HEK293 (cell line): Measurements from ENCODE around the gene PDE10A.

Experiments
- CTCF ChIA-PET: fragments of 350-600 bp; formaldehyde crosslinking; extraction: SDS; loops from one replicate; lab custom pipeline; 2021; ENCODE audit warnings: antibody characterized with exemption; lab: Yijun Ruan, JAX
- POLR2A ChIA-PET: fragments of 300-600 bp; formaldehyde crosslinking; extraction: SDS; loops from one replicate; lab custom pipeline; 2020; ENCODE audit warnings: antibody characterized with exemption, inconsistent platforms; lab: Yijun Ruan, JAX
- H3K27ac ChIP-seq: fragments of 200-500 bp; sonication (Bioruptor generic); 2 replicates; pipeline ENCODE4 v1.5.1; 2014; ENCODE audit warnings: low read depth, low read length, control low read depth, inconsistent platforms; ENCODE audit errors: extremely low read depth
- H3K36me3 ChIP-seq, 2 experiments: fragments of 200-500 bp in 1 of 2; sonication (Bioruptor generic) in 1 of 2; 1 replicate in 1 of 2; 2 replicates in 1 of 2; pipeline ENCODE4 v1.5.1; 2014 to 2017; ENCODE audit warnings: inconsistent platforms in 2 of 2, low read length in 2 of 2; ENCODE audit not compliant: control insufficient read depth in 2 of 2, insufficient read depth in 1 of 2
- H3K4me1 ChIP-seq: fragments of 200-500 bp; sonication (Bioruptor generic); 2 replicates; pipeline ENCODE4 v1.5.1; 2014; ENCODE audit warnings: mild to moderate bottlenecking, low read length, inconsistent platforms; ENCODE audit not compliant: control insufficient read depth, insufficient read depth
- H3K4me3 ChIP-seq: 2 replicates; pipeline ENCODE4 v1.5.1; 2011; ENCODE audit warnings: low read depth, mild to moderate bottlenecking, control low read depth, low read length, moderate library complexity
- H3K9me3 ChIP-seq: fragments of 200-500 bp; sonication (Bioruptor generic); 2 replicates; pipeline ENCODE4 v1.5.1; 2014; ENCODE audit warnings: low read depth, low read length, inconsistent platforms; ENCODE audit not compliant: control insufficient read depth, insufficient read depth
- EGR2 ChIP-seq: fragments of 450-650 bp; formaldehyde crosslinking; IDR thresholded peaks from 2 replicates; pipeline ENCODE4 v1.5.1; 2016; ENCODE audit warnings: low read depth, missing biosample characterization, missing genetic modification characterization
- YY2 ChIP-seq: fragments of 450-650 bp; formaldehyde crosslinking; IDR thresholded peaks from 2 replicates; pipeline ENCODE4 v1.5.1; 2016; ENCODE audit warnings: missing biosample characterization, missing genetic modification characterization
- ZEB2 ChIP-seq: fragments of 450-650 bp; formaldehyde crosslinking; IDR thresholded peaks from 2 replicates; pipeline ENCODE4 v1.5.1; 2016; ENCODE audit warnings: missing biosample characterization, missing genetic modification characterization
- ZFHX2 ChIP-seq: fragments of 450-650 bp; formaldehyde crosslinking; conservative IDR thresholded peaks from 2 replicates; pipeline ENCODE4 v1.5.1; 2016; ENCODE audit warnings: missing biosample characterization, missing genetic modification characterization
- ZNF132 ChIP-seq: fragments of 450-650 bp; formaldehyde crosslinking; IDR thresholded peaks from 2 replicates; pipeline ENCODE4 v1.5.1; 2017; ENCODE audit warnings: missing biosample characterization, missing genetic modification characterization, borderline replicate concordance
- ZNF148 ChIP-seq: fragments of 450-650 bp; formaldehyde crosslinking; IDR thresholded peaks from 2 replicates; pipeline ENCODE4 v1.5.0; 2017; ENCODE audit warnings: missing biosample characterization, missing genetic modification characterization, borderline replicate concordance
- ZNF169 ChIP-seq: fragments of 450-650 bp; formaldehyde crosslinking; IDR thresholded peaks from 2 replicates; pipeline ENCODE4 v1.5.1; 2016; ENCODE audit warnings: missing biosample characterization, missing genetic modification characterization
- ZNF174 ChIP-seq: fragments of 450-650 bp; formaldehyde crosslinking; IDR thresholded peaks from 2 replicates; pipeline ENCODE4 v1.5.0; 2017; ENCODE audit warnings: missing biosample characterization, mild to moderate bottlenecking, missing genetic modification characterization
- ZNF202 ChIP-seq: fragments of 450-650 bp; formaldehyde crosslinking; IDR thresholded peaks from 2 replicates; pipeline ENCODE4 v1.5.1; 2016; ENCODE audit warnings: missing biosample characterization, missing genetic modification characterization, borderline replicate concordance
- ZNF324 ChIP-seq: fragments of 450-650 bp; formaldehyde crosslinking; IDR thresholded peaks from 2 replicates; pipeline ENCODE4 v1.5.1; 2016; ENCODE audit warnings: missing biosample characterization, missing genetic modification characterization
- ZNF416 ChIP-seq: fragments of 450-650 bp; formaldehyde crosslinking; IDR thresholded peaks from 2 replicates; pipeline ENCODE4 v1.5.1; 2016; ENCODE audit warnings: missing biosample characterization, missing genetic modification characterization
- ZNF596 ChIP-seq: fragments of 450-650 bp; IDR thresholded peaks from 2 replicates; pipeline ENCODE4 v1.5.0; 2018; ENCODE audit warnings: missing biosample characterization, mild to moderate bottlenecking, missing genetic modification characterization, moderate library complexity
- ZNF629 ChIP-seq: fragments of 450-650 bp; formaldehyde crosslinking; IDR thresholded peaks from 2 replicates; pipeline ENCODE4 v1.5.1; 2017; ENCODE audit warnings: missing biosample characterization, missing genetic modification characterization
- ZNF660 ChIP-seq: fragments of 450-650 bp; IDR thresholded peaks from 2 replicates; pipeline ENCODE4 v1.5.1; 2018; ENCODE audit warnings: missing biosample characterization, mild to moderate bottlenecking, missing genetic modification characterization
- ZNF664 ChIP-seq: fragments of 450-650 bp; formaldehyde crosslinking; IDR thresholded peaks from 2 replicates; pipeline ENCODE4 v1.5.1; 2016; ENCODE audit warnings: missing biosample characterization, missing genetic modification characterization
- ZNF777 ChIP-seq: fragments of 450-650 bp; formaldehyde crosslinking; IDR thresholded peaks from 2 replicates; pipeline ENCODE4 v1.5.1; 2017; ENCODE audit warnings: missing biosample characterization, missing genetic modification characterization, borderline replicate concordance
- ZNF837 ChIP-seq: fragments of 450-650 bp; formaldehyde crosslinking; IDR thresholded peaks from 2 replicates; pipeline ENCODE4 v1.5.1; 2016; ENCODE audit warnings: missing biosample characterization, missing genetic modification characterization
- TF ChIP-seq, protein P1 (sequence below): fragments of 450-650 bp; formaldehyde crosslinking; IDR thresholded peaks from 2 replicates; pipeline ENCODE4 v1.5.1; 2016; ENCODE audit warnings: missing biosample characterization, missing genetic modification characterization

PDE10A gene

GRCh38 chr6:165308926-165309731 is 353.9 kb downstream of the PDE10A start, which contains the start of gene C6orf118 (continued):
- TF ChIP-seq ZNF202 (tag by site-specific recombination) = no peak
- TF ChIP-seq ZNF664 = no peak
- 0 out of 2 replicates have a peak, but pooled peaks have one; percentile 40 for TF ChIP-seq ZEB2 (tag by site-specific recombination)
- TF ChIP-seq ZNF148 = no peak
- TF ChIP-seq ZNF132 (tag by site-specific recombination) = no peak
- 0 out of 2 replicates have a peak, but pooled peaks have one; percentile 18 for TF ChIP-seq YY2
- TF ChIP-seq, all 188 proteins: peak for 34

DNA sequence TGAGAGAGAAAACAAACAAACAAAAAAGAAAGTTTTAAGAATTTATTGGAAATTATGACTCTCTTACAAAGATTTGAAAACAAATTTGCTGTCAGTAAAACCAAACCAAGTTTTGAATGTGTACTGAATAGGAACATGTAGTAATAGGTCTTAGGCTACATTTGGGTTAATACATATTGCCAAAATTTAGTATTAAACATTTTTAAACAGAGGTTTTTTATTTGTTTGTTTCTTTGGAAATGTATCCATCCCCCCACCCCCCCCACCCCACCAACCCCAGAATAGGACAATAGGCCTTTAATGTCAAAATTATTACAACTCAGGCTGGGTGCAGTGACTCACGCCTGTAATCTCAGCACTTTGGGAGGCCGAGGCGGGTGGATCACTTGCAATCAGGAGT is 356.1 kb downstream of the PDE10A start:
- Histone ChIP-seq H3K36me3 (no peaks in the 10 kb centered on the region), H3K27ac (no peak overlapping the region), H3K9me3 (no peaks in the 10 kb centered on the region), H3K4me3 (no peak overlapping the region), H3K4me1 (peaks cover 3% of the 10 kb centered on the region; the same call in 1 of the 2 replicates)
- CTCF ChIA-PET = interaction anchor here (0.6 kb wide), 1 partner anchor 14 kb away, joined by 3 read pairs; no protein-coding TSS in a partner anchor
- TF ChIP-seq, protein P1, sequence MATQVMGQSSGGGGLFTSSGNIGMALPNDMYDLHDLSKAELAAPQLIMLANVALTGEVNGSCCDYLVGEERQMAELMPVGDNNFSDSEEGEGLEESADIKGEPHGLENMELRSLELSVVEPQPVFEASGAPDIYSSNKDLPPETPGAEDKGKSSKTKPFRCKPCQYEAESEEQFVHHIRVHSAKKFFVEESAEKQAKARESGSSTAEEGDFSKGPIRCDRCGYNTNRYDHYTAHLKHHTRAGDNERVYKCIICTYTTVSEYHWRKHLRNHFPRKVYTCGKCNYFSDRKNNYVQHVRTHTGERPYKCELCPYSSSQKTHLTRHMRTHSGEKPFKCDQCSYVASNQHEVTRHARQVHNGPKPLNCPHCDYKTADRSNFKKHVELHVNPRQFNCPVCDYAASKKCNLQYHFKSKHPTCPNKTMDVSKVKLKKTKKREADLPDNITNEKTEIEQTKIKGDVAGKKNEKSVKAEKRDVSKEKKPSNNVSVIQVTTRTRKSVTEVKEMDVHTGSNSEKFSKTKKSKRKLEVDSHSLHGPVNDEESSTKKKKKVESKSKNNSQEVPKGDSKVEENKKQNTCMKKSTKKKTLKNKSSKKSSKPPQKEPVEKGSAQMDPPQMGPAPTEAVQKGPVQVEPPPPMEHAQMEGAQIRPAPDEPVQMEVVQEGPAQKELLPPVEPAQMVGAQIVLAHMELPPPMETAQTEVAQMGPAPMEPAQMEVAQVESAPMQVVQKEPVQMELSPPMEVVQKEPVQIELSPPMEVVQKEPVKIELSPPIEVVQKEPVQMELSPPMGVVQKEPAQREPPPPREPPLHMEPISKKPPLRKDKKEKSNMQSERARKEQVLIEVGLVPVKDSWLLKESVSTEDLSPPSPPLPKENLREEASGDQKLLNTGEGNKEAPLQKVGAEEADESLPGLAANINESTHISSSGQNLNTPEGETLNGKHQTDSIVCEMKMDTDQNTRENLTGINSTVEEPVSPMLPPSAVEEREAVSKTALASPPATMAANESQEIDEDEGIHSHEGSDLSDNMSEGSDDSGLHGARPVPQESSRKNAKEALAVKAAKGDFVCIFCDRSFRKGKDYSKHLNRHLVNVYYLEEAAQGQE (tag by site-specific recombination) = no peak
- TF ChIP-seq ZNF629 = no peak
- TF ChIP-seq ZNF837 (tag by site-specific recombination) = no peak
- no peak for TF ChIP-seq ZNF777 (tag by site-specific recombination)
- TF ChIP-seq ZNF660 (tag by site-specific recombination) = no peak
- TF ChIP-seq ZFHX2 (tag by site-specific recombination) = no peak
- no peak for TF ChIP-seq ZNF596 (tag by site-specific recombination)
- no peak for TF ChIP-seq ZNF416 (tag by site-specific recombination)
- no peak for TF ChIP-seq ZNF174 (tag by site-specific recombination)
- TF ChIP-seq ZNF169 (tag by site-specific recombination) = no peak
- no peak for TF ChIP-seq ZNF324
- no peak for TF ChIP-seq EGR2 (tag by site-specific recombination)
- POLR2A ChIA-PET = no interaction called here
